KOPT-K1 (cell line): ENCODE measurements around the gene RPL4.

Source experiments
- H3K27ac ChIP-seq: fragments of 200-600 bp; sonication (generic); 2 replicates; pipeline ENCODE4 v1.5.1; 2016; ENCODE audit warnings: antibody characterized with exemption, mild to moderate bottlenecking, low read depth, low read length; ENCODE audit not compliant: poor library complexity, severe bottlenecking
- H3K36me3 ChIP-seq: fragments of 200-600 bp; sonication (generic); 2 replicates; pipeline ENCODE4 v1.5.1; 2017; ENCODE audit warnings: antibody characterized with exemption, mild to moderate bottlenecking, low read length, moderate library complexity; ENCODE audit not compliant: insufficient read depth
- H3K9me3 ChIP-seq: fragments of 200-600 bp; sonication (generic); 2 replicates; pipeline ENCODE4 v1.5.1; 2017; ENCODE audit warnings: antibody characterized with exemption, low read length, mild to moderate bottlenecking; ENCODE audit not compliant: insufficient read depth, poor library complexity, severe bottlenecking

Gene RPL4

DNA sequence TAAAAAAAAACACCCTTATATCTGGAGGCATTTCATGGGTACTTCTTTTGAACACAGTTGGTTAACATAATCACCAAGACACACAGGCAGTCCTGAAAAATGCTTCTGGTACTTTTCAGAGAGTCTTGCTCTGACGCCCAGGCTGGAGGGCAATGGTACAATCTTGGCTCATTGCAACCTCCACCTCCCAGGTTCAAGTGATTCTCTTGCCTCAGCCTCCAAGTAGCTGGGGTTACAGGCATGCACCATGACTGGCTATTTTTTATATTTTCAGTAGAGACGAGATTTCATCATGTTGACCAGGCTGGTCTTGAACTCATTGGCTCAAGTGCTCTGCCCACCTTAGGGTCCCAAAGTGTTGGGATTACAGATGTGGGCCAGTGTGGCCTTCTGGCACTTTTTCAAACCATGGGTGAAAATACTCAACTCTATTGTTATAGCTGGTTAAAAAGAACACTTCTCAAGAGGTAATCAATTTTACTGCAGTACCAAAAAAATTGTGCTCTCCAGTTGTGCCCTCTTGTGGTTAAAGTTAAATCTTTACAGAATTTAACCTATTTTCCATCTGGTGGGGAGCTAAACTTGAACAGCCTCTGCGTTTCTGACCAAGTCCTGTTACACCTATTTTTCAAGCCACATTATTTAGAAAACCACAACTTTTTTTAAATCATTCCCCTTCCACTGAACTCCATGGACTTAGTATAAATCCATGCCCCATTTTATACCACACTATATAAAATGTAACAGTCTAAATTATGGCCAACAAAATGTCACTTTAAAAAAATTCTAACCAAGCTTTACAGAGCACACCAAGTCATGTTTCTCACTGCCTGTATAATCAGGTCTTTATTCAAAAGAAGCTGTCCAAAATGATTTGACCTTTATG, 5.9 kb downstream of the RPL4 start:
- Histone ChIP-seq H3K36me3 (peaks cover 85% of the 10 kb centered on the region), H3K9me3 (no peaks in the 10 kb centered on the region), H3K27ac (no peak overlapping the region)

DNA sequence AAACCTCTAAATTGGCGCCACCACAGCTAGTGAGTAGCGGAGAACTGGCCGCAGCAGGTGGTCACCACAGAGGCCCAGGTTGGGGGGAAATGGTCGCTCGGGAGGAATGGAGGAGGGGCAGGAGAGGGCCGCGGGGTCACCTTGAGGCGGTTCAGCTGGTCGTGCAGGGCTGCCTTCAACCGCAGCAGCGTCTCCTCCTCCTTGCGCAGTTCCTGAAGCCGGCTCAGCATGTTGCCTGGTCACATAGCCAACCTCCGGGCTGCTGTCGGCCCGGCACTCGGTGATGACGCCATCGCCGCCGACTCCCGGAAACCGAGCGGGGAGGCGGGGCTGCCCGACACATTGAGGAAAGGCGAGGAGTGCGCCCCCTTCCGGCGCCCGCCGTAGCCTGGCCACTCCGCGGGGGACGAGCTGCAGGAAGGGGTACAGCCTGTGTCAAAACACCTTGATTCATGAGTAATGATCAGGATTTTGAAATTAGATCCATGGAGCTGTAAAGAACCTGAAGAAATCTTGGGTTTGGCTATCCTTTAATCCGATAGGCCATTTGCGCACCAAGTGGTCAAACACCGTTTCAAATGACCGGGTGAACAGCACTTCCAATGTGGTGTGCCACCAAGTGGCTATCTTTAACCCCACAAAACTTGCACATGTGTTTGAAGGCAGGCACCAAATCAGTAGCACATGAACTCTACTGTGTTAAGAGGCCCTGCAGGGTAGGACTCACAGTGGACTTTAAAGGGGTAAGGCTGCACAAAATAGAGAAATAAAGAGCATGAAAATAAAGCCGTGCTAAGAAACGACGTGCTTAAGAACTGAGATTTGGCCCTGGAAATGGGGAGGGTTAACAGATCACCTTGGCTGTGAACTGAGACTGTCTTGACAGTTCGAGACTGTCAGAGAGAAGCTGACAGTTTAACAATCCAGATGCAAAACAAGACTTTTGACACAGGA, 6.9 kb downstream of the RPL4 start, which contains the start of gene SNAPC5:
Gene SNAPC5 (minus strand): TSS at position 261 of the 954 bp plus-strand sequence. CDS start 31 bp downstream, at position 230.
- peaks cover 85% of the 10 kb centered on the region for H3K36me3 ChIP-seq
- peak within 1 kb of the TSS; percentile 80 for H3K27ac ChIP-seq
- H3K9me3 ChIP-seq, result no peaks in the 10 kb centered on the region

DNA sequence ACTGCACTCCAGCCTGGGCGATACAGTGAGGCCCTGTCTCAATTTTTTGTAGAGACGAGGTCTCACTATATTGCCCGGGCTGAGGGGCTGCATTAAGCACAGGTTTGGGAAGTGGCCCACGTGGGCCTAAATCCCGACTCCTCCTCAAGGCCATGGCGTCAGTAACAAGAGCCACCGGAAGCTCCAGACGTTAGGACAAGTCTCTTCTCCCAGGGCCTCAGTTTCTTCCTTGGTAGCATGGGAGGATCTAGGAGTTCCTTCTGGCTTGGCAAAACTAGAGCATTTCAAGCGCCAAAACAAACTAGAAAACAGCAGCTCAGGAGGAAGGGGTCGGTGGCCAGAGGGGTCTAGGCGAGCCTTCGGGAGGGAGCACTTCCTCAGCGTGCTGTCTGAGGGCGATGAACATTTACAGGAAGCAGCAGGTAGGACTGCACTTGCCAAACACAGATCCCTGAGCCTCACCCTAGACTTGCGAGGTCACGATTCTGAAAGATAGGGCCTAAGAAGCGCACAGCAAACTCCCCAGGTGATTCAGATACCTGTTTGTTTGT, 7.6 kb downstream of the RPL4 start:
- peaks cover 85% of the 10 kb centered on the region for H3K36me3 ChIP-seq
- H3K27ac ChIP-seq, result peak overlapping the region; percentile 80
- no peaks in the 10 kb centered on the region for H3K9me3 ChIP-seq

DNA sequence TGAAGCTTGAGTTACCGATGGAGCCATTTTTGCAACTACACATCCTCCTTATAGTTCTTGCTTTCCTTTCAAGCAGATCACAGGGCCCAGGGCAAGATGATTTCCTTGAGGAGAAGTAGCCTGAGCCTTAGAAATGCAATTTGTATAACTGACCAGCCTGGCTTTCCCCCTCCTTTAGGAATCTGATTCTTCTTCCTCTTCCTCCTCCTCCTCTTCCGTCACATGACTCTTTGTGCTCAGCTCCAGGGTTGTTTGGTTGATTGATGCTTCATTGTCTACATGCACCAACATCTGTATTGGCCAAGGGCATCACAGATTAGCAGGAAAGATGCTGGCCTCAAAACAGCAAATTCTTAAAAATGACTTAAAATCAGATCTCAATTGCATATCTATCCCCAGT, 10.4 kb downstream of the RPL4 start:
- Histone ChIP-seq H3K27ac (no peak overlapping the region), H3K36me3 (peaks cover 85% of the 10 kb centered on the region), H3K9me3 (no peaks in the 10 kb centered on the region)

DNA sequence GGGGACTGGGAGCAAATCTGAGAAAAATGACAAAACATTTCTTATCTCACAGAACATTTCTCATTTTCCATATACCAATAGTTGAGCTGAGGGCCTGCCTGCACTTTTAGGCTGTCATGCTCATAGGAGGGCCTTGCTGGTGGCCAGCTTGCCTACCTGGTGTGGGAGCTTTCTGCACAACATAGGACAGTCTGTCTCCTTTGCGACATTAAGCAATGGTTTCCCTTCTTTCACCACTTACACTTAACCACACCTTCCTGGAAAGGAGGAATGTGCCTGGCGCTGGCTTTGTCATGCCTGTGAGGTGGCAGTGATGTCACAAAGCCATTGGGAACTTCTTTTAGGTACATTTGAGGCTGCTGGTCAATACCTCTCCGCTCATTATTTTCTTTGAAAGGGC, 12.8 kb downstream of the RPL4 start:
- Histone ChIP-seq H3K9me3 (no peaks in the 10 kb centered on the region), H3K27ac (no peak overlapping the region), H3K36me3 (peaks cover 93% of the 10 kb centered on the region)

DNA sequence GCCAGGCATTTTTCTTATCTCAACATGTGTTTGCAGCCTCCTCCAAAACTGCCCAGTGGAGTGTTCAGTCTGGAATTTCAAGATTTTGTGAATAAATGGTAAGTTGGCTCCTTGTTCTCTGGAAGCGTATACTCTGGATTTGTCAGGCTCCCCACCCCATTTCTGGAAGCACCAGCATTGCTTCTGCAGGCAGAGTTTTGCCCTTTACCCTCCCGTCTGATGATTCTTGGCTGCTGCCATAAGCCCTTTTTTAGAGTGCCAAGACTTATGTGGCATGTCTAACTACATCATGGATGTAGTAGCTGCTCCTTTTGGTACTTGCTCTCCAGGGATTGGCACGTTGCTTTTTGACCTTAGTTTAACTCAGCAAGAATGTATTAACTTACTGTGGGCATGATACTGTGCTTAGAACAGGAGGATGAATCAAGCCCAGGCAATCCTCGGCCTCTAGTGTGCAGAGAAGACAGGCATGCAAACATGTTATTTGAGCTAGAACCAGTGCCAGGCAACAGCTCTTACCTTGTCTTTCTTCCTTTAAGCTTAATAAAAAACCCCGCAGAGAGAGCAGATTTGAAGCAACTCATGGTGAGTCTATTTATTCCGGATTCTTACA, 15.4 kb downstream of the RPL4 start:
- Histone ChIP-seq H3K27ac (no peak overlapping the region), H3K36me3 (peaks cover 100% of the 10 kb centered on the region), H3K9me3 (no peaks in the 10 kb centered on the region)

DNA sequence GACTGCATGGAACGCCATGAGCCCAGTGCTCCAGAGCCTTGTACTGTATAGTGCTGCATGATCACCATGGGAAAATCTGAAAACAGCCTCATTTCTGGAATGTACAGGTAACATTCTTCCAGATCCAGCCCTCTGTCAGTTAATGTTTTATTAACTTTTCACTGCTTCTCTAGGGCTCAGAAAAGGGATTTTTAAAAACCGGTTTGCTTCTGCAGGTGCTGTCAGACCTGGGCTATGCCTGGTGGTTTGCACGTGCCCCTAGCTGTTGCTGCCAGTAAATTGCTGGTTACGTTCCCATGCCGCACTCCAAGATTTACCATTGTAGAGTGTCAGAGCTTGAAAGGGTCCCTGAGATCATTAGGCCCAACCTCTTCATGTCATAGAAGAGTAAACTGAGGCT, 16.1 kb downstream of the RPL4 start:
- peaks cover 94% of the 10 kb centered on the region for H3K36me3 ChIP-seq

DNA sequence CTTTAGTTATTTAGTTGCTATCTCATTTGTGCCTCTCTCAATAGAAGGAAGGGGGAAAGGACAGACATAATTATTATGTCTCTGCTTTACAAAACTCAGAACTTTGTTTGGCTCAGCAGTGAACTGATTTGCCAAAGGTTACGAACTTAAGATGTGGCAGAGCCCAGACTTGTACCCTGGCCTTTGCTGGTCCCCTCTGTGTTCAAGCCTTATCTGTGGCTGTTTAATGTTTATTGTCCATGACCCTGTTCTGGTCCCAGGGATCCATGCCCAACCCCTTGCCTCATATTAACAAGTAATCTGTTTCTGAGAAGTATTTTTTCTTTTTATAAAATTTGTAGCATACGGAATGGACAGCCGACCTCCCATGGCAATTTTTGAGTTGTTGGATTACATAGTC, 17.8 kb downstream of the RPL4 start:
- Histone ChIP-seq H3K27ac (no peak overlapping the region), H3K36me3 (peaks cover 88% of the 10 kb centered on the region), H3K9me3 (no peaks in the 10 kb centered on the region)

More for the DNA sequence above, 16.1 kb downstream of the RPL4 start:
- H3K27ac ChIP-seq, result no peak overlapping the region
- no peaks in the 10 kb centered on the region for H3K9me3 ChIP-seq

DNA sequence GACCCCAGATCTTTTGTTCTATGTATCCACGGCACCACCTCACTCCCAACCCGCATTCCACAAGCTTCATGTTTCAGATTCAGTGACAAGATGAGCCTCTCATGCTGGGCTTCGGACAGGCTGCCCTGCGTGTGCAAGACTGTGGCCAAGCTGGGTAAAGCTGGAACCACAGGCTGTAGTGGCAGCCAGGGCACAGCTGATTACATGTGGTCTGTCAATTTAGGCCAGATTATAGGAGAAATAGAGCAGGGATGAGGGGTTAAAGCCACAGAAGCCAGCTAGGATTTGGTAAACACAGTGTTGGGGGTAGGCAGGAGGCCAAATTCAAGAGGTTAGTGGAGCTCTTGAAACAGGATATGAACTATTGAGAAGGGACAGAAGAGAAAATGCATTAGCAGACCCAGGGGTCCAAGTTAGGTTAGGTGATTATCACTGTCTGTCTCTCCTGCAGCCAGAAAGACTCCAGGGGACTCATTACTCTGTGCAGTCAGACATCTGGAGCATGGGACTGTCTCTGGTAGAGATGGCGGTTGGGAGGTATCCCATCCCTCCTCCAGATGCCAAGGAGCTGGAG, 20.0 kb downstream of the RPL4 start:
- Histone ChIP-seq H3K36me3 (peaks cover 74% of the 10 kb centered on the region), H3K9me3 (no peaks in the 10 kb centered on the region), H3K27ac (no peak overlapping the region)

DNA sequence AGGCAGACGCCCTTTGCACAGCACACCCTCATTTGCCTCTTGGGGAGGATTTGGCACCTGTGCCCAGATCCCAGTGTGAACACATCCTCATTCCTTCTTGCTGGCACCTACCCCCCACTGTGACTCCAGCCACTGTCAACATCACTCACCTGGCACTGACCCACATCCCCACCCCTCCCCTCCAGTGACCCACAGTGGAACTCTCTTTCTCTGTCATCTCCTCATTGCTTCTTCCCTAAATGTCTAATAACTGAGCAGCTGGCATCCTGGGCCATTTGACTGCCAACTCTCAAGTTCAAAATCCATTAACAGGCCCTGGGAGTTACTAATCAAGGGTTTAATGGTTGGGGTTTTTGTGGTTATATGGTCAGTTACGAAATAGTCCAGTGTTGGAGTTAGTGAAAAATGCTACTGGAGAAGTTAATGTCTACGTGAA, 21.5 kb downstream of the RPL4 start:
- H3K27ac ChIP-seq, result no peak overlapping the region
- H3K36me3 ChIP-seq, result peaks cover 59% of the 10 kb centered on the region

DNA sequence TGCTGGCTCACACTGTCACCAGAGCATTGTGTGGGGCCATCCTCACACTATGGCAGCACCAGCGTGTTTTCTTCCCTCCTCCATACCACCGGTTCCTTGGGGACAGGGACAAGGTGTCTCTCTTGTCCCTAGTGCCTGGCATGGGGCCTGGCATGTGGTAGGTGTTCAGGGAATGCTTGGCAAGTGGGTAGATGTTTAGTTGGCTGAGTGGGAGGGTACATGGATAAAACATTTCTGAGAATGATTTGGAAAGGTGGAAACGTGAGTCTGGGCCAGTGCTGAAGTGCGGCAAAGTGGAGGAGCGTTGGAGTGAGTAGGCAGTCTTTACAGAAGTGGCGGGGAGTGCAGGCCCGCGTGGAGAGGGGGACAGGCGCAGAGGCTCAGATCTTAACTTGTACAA, 22.1 kb downstream of the RPL4 start:
- peaks cover 53% of the 10 kb centered on the region for H3K36me3 ChIP-seq
- no peak overlapping the region for H3K27ac ChIP-seq

More for the DNA sequence above, 21.5 kb downstream of the RPL4 start:
- no peaks in the 10 kb centered on the region for H3K9me3 ChIP-seq

DNA sequence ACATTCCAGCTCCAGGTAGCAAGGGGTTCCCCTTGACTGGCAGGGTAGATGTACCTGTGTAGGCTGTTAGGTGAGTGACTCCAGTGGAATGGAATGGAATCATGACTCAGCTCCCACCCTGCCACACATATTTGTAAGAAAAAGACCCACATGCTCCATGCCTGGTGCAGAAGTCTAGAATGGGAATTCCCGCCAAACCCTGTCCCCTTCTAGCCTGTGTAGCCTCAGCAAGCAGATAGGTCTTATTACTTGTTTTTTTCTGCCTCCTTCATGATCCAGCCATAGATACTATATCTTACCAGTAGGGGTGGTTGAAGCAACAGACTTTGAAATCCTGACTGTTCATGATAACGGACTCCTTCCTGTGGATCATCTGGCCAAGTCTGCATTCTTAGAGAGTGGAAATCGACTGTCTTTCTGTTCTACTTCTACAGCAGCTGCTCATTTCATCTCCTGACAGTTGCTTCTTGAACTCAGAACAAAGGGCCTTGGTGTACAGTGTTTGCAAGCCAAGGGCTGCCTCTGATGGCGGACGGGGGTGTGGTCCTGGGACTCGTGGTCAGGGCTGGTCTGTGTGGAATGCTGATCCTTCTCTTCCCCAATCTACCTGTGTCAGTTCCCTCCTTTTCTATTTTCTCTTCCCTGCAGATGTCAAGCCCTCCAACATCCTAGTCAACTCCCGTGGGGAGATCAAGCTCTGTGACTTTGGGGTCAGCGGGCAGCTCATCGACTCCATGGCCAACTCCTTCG, 23.4 kb downstream of the RPL4 start:
- H3K36me3 ChIP-seq, result peaks cover 41% of the 10 kb centered on the region
- H3K9me3 ChIP-seq, result no peaks in the 10 kb centered on the region
- no peak overlapping the region for H3K27ac ChIP-seq

More for the DNA sequence above, 22.1 kb downstream of the RPL4 start:
- no peaks in the 10 kb centered on the region for H3K9me3 ChIP-seq

DNA sequence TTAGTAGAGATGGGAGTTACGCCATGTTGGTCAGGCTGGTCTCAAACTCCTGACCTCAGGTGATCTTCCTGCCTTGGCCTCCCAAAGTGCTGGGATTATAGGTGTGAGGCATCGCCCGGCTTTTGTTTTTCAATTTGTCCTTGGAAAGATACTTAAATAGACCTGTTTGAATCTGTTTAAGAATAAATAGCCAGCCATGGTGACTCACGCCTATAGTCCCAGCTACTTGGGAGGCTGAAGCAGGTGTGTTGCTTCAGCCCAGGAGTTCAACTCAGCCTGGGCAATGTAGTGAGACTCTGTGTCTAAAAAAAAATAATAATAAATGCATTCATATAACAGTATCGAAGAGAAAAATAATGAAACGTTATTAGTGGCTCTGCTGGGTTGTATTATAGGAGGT, 24.4 kb downstream of the RPL4 start:
- Histone ChIP-seq H3K27ac (no peak overlapping the region), H3K36me3 (peaks cover 30% of the 10 kb centered on the region), H3K9me3 (no peaks in the 10 kb centered on the region)

DNA sequence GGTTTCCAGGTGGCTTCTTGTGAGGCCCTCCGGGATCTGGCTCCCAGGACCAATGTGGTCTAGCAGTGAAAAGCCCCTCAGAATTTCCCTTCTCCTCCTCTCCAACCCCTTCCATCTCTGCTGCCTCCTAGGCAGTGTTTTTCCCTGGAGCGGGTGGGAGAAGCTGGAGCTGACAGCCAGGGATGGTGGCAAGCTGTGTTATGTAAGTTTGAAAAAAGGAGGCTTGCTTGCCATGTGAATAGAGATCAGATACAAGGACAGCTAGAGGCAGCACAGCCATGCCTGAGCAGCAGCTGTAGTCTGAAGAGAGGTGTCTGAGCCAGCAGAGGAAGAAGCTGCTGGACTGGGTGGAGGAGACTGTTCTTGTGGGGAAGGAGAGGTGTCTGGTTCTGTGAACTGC, 27.6 kb downstream of the RPL4 start:
- Histone ChIP-seq H3K9me3 (no peaks in the 10 kb centered on the region), H3K27ac (no peak overlapping the region), H3K36me3 (peaks cover 10% of the 10 kb centered on the region; the same call in 1 of the 2 replicates)
